WTC11 (cell line): ENCODE measurements around the gene PURB. TPM values are rescaled to one million over a fixed set of nuclear protein-coding genes. Genes with fewer than 3 reads are reported as not detected.
A peak's percentile ranks its signal among the peaks of the same experiment; 100 is the strongest.

ENCODE experiments used
- CBFB ChIP-seq: sonication (generic); formaldehyde crosslinking; IDR thresholded peaks from 2 replicates; pipeline ENCODE4 v1.8.1; 2022; ENCODE audit warnings: mild to moderate bottlenecking, low read depth, missing genetic modification reagents
- CREB1 ChIP-seq: sonication (generic); formaldehyde crosslinking; IDR thresholded peaks from 2 replicates; pipeline ENCODE4 v1.8.0; 2023; ENCODE audit warnings: mild to moderate bottlenecking, missing genetic modification reagents
- GABPB1 ChIP-seq: sonication (generic); formaldehyde crosslinking; IDR thresholded peaks from 2 replicates; pipeline ENCODE4 v1.8.1; 2023; ENCODE audit warnings: mild to moderate bottlenecking, missing genetic modification reagents
- GRHL2 ChIP-seq: fragments of 250-450 bp; sonication (Bioruptor Pico); IDR thresholded peaks from 2 replicates; pipeline ENCODE4 v1.8.0; 2022; ENCODE audit warnings: mild to moderate bottlenecking, moderate library complexity; ENCODE audit not compliant: insufficient replicate concordance, severe bottlenecking
- GTF2I ChIP-seq: fragments of 250-450 bp; sonication (Bioruptor Pico); conservative IDR thresholded peaks from 2 replicates; pipeline ENCODE4 v1.4.0; 2021; ENCODE audit warnings: mild to moderate bottlenecking
- IRF2 ChIP-seq: sonication (generic); formaldehyde crosslinking; IDR thresholded peaks from 2 replicates; pipeline ENCODE4 v1.8.0; 2022; ENCODE audit warnings: low read depth, missing genetic modification reagents, borderline replicate concordance
- MYBL2 ChIP-seq: sonication (generic); formaldehyde crosslinking; IDR thresholded peaks from 2 replicates; pipeline ENCODE4 v1.8.1; 2023; ENCODE audit warnings: mild to moderate bottlenecking, moderate library complexity, missing genetic modification reagents
- NFATC4 ChIP-seq: fragments of 250-450 bp; sonication (Bioruptor Pico); IDR thresholded peaks from 2 replicates; pipeline ENCODE4 v1.9.0; 2021; ENCODE audit warnings: mild to moderate bottlenecking
- NFE2L1 ChIP-seq: sonication (generic); formaldehyde crosslinking; IDR thresholded peaks from 2 replicates; pipeline ENCODE4 v1.8.1; 2023; ENCODE audit warnings: missing genetic modification reagents
- SMAD4 ChIP-seq: sonication (generic); formaldehyde crosslinking; IDR thresholded peaks from 2 replicates; pipeline ENCODE4 v1.8.0; 2022; ENCODE audit warnings: mild to moderate bottlenecking, missing genetic modification reagents
- ZNF138 ChIP-seq: sonication (generic); formaldehyde crosslinking; conservative IDR thresholded peaks from 2 replicates; pipeline ENCODE4 v1.8.1; 2022; ENCODE audit warnings: mild to moderate bottlenecking, moderate library complexity, missing genetic modification reagents
- ZNF232 ChIP-seq: sonication (generic); formaldehyde crosslinking; IDR thresholded peaks from 2 replicates; pipeline ENCODE4 v1.8.0; 2022; ENCODE audit warnings: mild to moderate bottlenecking, missing genetic modification reagents
- ZNF396 ChIP-seq: fragments of 250-450 bp; sonication (Bioruptor Pico); IDR thresholded peaks from 2 replicates; pipeline ENCODE4 v1.8.0; 2021; ENCODE audit warnings: mild to moderate bottlenecking, moderate library complexity, borderline replicate concordance
- ZNF671 ChIP-seq: fragments of 250-450 bp; sonication (Bioruptor Pico); IDR thresholded peaks from 2 replicates; pipeline ENCODE4 v1.8.0; 2021; ENCODE audit warnings: mild to moderate bottlenecking
- total RNA-seq: library from RNA; stranded (reverse); gene quantifications from 3 replicates; pipeline ENCODE4 v1.2.3, GENCODE V29; 2021
- TF ChIP-seq, protein P1 (sequence below): sonication (generic); formaldehyde crosslinking; IDR thresholded peaks from 2 replicates; pipeline ENCODE4 v1.8.0; 2022; ENCODE audit warnings: mild to moderate bottlenecking, missing genetic modification reagents
- TF ChIP-seq, protein P2 (sequence below): sonication (generic); formaldehyde crosslinking; IDR thresholded peaks from 2 replicates; pipeline ENCODE4 v1.8.1; 2022; ENCODE audit warnings: mild to moderate bottlenecking, missing genetic modification reagents, moderate library complexity, borderline replicate concordance
- TF ChIP-seq, protein P3 (sequence below): sonication (generic); formaldehyde crosslinking; IDR thresholded peaks from 2 replicates; pipeline ENCODE4 v1.8.1; 2023; ENCODE audit warnings: mild to moderate bottlenecking, missing genetic modification reagents
- TF ChIP-seq, protein P4 (sequence below): fragments of 200-600 bp; IDR thresholded peaks from 2 replicates; pipeline ENCODE4 v1.8.0; 2022; ENCODE audit warnings: antibody characterized with exemption
- TF ChIP-seq, protein P5 (sequence below): sonication (generic); formaldehyde crosslinking; IDR thresholded peaks from 2 replicates; pipeline ENCODE4 v1.8.1; 2023; ENCODE audit warnings: mild to moderate bottlenecking, missing genetic modification reagents
- TF ChIP-seq, protein P6 (sequence below): sonication (generic); formaldehyde crosslinking; IDR thresholded peaks from 2 replicates; pipeline ENCODE4 v1.8.0; 2022; ENCODE audit warnings: mild to moderate bottlenecking, missing genetic modification reagents
- TF ChIP-seq, protein P7 (sequence below): sonication (generic); formaldehyde crosslinking; IDR thresholded peaks from 2 replicates; pipeline ENCODE4 v1.8.1; 2023; ENCODE audit warnings: mild to moderate bottlenecking, moderate library complexity, missing genetic modification reagents
- TF ChIP-seq, protein P8 (sequence below): sonication (generic); formaldehyde crosslinking; IDR thresholded peaks from 2 replicates; pipeline ENCODE4 v1.8.0; 2022; ENCODE audit warnings: mild to moderate bottlenecking, missing genetic modification reagents
- TF ChIP-seq, protein P9 (sequence below): sonication (generic); formaldehyde crosslinking; IDR thresholded peaks from 2 replicates; pipeline ENCODE4 v1.8.0; 2022; ENCODE audit warnings: mild to moderate bottlenecking, missing genetic modification reagents

PURB gene
- total RNA-seq, 1 experiment from 2014 or later, result 22.1 TPM

DNA sequence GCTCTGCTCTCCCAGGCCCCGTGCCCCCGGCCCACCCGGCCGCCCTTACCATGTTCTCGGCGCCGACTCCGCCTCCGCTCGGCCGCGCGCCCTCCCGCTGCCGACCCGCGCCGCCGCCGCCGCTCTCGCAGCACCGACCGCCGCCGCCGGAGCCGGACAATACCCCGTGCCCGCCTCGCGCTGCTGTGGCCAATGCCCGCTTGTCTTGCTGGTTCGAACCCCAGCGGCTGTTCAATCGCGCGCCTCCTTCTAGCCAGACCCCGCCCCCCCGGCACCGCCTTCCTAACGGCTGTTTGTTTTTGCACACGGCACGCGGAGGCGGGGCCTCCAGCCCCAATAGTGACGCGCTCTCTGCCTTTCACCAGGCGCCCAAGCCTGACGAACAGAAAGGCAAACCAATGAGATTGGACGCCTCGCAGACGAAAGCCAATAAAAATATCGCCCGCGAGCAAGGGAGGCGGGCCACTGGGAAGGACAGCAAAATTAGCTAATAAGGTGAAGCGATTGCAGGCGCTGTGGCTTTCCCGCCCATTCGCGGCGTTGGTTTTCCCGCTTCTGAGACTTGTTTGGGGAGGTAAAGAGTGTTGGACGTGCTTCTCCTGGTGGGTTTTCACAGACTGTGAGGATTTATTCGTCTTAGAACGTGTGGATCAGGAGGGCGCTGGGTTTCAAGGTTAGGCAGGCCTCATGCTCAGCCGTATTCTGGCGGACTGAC is 37.3 kb downstream of the PURB start, which contains the start of gene H2AZ2 (continued):
- TF ChIP-seq, protein P1, sequence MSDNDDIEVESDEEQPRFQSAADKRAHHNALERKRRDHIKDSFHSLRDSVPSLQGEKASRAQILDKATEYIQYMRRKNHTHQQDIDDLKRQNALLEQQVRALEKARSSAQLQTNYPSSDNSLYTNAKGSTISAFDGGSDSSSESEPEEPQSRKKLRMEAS (CRISPR knock-in tag), result peak; percentile 57
- TF ChIP-seq GTF2I (CRISPR knock-in tag) (no peak), ZNF232 (CRISPR knock-in tag) (no peak), MYBL2 (CRISPR knock-in tag) (peak; percentile 99), CREB1 (CRISPR knock-in tag) (no peak), NFATC4 (no peak), IRF2 (CRISPR knock-in tag) (no peak), GRHL2 (CRISPR knock-in tag) (no peak), NFE2L1 (CRISPR knock-in tag) (no peak; the same call in 1 of the 2 replicates), SMAD4 (CRISPR knock-in tag) (no peak), ZNF671 (CRISPR knock-in tag) (no peak), ZNF138 (CRISPR knock-in tag) (no peak), GABPB1 (CRISPR knock-in tag) (peak; percentile 94), CBFB (no peak), ZNF396 (CRISPR knock-in tag) (no peak)
- TF ChIP-seq, protein P2, sequence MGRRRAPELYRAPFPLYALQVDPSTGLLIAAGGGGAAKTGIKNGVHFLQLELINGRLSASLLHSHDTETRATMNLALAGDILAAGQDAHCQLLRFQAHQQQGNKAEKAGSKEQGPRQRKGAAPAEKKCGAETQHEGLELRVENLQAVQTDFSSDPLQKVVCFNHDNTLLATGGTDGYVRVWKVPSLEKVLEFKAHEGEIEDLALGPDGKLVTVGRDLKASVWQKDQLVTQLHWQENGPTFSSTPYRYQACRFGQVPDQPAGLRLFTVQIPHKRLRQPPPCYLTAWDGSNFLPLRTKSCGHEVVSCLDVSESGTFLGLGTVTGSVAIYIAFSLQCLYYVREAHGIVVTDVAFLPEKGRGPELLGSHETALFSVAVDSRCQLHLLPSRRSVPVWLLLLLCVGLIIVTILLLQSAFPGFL, result no peak
- TF ChIP-seq, protein P3, sequence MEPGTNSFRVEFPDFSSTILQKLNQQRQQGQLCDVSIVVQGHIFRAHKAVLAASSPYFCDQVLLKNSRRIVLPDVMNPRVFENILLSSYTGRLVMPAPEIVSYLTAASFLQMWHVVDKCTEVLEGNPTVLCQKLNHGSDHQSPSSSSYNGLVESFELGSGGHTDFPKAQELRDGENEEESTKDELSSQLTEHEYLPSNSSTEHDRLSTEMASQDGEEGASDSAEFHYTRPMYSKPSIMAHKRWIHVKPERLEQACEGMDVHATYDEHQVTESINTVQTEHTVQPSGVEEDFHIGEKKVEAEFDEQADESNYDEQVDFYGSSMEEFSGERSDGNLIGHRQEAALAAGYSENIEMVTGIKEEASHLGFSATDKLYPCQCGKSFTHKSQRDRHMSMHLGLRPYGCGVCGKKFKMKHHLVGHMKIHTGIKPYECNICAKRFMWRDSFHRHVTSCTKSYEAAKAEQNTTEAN (CRISPR knock-in tag), result 0 out of 2 replicates have a peak, but pooled peaks have one; percentile 25
- TF ChIP-seq, protein P4, sequence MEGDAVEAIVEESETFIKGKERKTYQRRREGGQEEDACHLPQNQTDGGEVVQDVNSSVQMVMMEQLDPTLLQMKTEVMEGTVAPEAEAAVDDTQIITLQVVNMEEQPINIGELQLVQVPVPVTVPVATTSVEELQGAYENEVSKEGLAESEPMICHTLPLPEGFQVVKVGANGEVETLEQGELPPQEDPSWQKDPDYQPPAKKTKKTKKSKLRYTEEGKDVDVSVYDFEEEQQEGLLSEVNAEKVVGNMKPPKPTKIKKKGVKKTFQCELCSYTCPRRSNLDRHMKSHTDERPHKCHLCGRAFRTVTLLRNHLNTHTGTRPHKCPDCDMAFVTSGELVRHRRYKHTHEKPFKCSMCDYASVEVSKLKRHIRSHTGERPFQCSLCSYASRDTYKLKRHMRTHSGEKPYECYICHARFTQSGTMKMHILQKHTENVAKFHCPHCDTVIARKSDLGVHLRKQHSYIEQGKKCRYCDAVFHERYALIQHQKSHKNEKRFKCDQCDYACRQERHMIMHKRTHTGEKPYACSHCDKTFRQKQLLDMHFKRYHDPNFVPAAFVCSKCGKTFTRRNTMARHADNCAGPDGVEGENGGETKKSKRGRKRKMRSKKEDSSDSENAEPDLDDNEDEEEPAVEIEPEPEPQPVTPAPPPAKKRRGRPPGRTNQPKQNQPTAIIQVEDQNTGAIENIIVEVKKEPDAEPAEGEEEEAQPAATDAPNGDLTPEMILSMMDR, result no peak; the same call in 1 of the 2 replicates
- TF ChIP-seq, protein P5, sequence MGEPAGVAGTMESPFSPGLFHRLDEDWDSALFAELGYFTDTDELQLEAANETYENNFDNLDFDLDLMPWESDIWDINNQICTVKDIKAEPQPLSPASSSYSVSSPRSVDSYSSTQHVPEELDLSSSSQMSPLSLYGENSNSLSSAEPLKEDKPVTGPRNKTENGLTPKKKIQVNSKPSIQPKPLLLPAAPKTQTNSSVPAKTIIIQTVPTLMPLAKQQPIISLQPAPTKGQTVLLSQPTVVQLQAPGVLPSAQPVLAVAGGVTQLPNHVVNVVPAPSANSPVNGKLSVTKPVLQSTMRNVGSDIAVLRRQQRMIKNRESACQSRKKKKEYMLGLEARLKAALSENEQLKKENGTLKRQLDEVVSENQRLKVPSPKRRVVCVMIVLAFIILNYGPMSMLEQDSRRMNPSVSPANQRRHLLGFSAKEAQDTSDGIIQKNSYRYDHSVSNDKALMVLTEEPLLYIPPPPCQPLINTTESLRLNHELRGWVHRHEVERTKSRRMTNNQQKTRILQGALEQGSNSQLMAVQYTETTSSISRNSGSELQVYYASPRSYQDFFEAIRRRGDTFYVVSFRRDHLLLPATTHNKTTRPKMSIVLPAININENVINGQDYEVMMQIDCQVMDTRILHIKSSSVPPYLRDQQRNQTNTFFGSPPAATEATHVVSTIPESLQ (CRISPR knock-in tag), result no peak
- TF ChIP-seq, protein P6, sequence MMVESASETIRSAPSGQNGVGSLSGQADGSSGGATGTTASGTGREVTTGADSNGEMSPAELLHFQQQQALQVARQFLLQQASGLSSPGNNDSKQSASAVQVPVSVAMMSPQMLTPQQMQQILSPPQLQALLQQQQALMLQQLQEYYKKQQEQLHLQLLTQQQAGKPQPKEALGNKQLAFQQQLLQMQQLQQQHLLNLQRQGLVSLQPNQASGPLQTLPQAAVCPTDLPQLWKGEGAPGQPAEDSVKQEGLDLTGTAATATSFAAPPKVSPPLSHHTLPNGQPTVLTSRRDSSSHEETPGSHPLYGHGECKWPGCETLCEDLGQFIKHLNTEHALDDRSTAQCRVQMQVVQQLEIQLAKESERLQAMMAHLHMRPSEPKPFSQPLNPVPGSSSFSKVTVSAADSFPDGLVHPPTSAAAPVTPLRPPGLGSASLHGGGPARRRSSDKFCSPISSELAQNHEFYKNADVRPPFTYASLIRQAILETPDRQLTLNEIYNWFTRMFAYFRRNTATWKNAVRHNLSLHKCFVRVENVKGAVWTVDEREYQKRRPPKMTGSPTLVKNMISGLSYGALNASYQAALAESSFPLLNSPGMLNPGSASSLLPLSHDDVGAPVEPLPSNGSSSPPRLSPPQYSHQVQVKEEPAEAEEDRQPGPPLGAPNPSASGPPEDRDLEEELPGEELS (CRISPR knock-in tag), result peak; percentile 73; the same call in 1 of the 2 replicates
- TF ChIP-seq, protein P7, sequence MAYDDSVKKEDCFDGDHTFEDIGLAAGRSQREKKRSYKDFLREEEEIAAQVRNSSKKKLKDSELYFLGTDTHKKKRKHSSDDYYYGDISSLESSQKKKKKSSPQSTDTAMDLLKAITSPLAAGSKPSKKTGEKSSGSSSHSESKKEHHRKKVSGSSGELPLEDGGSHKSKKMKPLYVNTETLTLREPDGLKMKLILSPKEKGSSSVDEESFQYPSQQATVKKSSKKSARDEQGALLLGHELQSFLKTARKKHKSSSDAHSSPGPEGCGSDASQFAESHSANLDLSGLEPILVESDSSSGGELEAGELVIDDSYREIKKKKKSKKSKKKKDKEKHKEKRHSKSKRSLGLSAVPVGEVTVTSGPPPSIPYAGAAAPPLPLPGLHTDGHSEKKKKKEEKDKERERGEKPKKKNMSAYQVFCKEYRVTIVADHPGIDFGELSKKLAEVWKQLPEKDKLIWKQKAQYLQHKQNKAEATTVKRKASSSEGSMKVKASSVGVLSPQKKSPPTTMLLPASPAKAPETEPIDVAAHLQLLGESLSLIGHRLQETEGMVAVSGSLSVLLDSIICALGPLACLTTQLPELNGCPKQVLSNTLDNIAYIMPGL (CRISPR knock-in tag), result peak; percentile 15; the same call in 1 of the 2 replicates
- TF ChIP-seq, protein P8, sequence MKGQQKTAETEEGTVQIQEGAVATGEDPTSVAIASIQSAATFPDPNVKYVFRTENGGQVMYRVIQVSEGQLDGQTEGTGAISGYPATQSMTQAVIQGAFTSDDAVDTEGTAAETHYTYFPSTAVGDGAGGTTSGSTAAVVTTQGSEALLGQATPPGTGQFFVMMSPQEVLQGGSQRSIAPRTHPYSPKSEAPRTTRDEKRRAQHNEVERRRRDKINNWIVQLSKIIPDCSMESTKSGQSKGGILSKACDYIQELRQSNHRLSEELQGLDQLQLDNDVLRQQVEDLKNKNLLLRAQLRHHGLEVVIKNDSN, result peak; percentile 43; the same call in 1 of the 2 replicates
- TF ChIP-seq, protein P9, sequence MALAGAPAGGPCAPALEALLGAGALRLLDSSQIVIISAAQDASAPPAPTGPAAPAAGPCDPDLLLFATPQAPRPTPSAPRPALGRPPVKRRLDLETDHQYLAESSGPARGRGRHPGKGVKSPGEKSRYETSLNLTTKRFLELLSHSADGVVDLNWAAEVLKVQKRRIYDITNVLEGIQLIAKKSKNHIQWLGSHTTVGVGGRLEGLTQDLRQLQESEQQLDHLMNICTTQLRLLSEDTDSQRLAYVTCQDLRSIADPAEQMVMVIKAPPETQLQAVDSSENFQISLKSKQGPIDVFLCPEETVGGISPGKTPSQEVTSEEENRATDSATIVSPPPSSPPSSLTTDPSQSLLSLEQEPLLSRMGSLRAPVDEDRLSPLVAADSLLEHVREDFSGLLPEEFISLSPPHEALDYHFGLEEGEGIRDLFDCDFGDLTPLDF (CRISPR knock-in tag), result peak; percentile 67; the same call in 1 of the 2 replicates
